Stimulated activated naive CD4-positive, alpha-beta T cell treated with Interleukin-2 at 50 U/mL for 16 hours (primary cell): Measurements from ENCODE around the gene MYO1A.
"Not testable (repeated sequence)": the region's sequence is repeated elsewhere in the genome, so short reads cannot be mapped to it uniquely, and the experiment has no call there.

Source experiments
- DNase-seq: peaks from one replicate; lab custom pipeline; 2025; lab: John Stamatoyannopoulos, UW

Gene MYO1A

GRCh38 chr12:57046947-57047890, 2.7 kb downstream of the MYO1A start:
- DNase-seq, result peak; percentile 12

DNA sequence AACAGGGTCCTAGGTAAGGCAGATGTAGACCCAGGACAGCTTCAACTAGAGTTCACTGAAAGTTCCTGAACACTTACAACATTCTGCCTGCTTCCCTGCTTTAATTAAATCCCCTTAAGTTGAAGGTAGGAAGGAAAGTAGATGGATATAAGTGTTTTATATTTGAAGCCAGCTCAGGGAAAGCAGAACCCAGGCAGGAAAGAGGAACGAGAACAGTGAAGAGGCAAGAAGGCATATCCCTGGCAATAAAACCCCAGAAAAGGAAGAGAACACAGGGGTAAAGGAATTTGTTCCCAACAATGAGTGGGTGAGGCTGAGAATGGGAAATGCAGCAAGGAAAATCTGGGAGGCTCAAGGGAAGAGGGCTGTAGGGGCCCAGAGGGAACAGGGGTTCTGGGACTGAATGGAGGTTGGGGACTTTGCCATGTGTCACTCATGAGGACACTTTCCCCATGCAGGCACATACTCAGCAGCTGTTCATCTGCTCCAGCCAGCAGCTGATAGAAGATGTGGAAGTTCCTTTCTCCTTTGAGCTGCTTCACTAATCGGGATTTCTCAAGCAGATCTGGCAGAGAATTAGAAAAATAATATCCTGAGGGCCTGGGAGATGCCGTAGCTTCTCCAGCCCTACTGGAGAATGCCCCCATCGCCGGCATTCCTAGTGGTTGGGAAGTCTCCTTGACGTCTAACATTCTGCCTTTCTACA, 3.7 kb downstream of the MYO1A start:
- no peak for DNase-seq

DNA sequence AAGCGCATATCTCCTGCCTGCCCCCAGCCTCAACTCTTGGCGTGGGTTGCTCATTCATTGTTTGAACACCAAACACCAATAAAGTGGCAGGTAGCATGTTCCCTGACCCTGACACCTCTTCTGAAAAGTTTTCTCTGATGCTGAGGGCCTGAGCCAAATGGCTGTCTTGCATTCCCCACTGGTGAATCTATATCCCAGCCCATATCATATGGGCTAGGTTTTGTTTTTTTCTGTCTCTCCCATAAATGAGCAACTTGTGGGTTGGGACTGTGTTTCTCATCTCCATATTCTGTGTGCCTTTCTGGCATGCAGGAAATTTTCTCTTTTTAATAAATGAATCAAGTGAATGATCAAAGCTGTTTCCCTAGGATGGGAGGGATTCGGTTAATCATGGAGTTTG, 5.0 kb downstream of the MYO1A start:
- no peak for DNase-seq

DNA sequence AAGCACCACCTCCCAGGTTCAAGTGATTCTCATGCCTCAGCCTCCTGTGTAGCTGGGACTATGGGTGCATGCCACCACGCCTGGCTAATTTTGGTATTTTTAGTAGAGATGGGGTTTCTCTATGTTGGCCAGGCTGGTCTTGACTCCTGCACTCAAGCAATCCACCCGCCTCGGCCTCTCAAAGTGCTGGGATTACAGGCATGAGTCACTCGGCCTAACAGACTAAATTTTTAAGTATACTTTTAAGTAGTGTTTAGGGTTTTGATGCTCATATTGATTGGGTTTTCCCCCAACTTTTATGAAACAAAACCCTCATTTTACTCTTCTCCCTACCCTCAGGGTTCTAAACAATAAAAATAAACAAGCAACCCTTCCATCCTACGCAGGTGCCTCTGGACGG, 5.5 kb downstream of the MYO1A start:
- no peak for DNase-seq

DNA sequence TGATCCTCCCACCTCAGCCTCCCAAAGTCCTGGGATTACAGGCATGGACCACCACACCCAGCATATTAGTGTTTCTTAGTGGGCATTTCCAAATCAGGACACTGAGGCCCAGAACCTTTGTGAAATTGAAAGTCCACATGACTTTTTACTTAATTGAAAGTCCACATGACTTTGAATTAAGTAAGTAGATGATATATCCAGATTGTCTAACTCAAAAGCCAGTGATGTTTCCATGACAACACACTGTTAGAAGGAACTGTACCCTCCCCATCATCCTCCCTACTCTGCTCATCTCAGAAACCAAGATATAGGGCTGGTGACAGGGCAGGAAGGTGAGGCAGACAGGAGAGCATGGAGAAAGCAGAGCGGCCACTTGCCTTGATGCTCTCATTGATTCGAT, 7.2 kb downstream of the MYO1A start:
- DNase-seq, result no peak

DNA sequence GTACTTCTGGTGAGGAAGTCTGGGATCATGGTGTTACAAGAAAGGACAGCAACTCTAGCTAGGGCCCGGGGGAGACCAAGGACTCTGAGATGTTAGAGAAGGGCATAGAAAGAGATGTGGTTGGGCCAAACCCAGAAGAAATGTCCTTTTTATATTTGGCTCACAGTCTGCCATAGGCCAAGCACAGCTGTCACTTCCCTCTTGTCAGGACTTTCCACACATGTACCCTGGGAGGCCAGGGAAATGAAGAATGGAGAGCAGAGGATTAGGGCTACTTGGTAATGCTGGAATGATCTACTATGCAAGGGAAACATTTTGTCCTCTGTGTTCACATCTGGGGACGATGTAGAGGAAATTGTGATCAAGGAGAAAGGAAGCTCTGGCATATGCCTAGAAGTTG, 9.2 kb downstream of the MYO1A start:
- DNase-seq, result no peak

- DNase-seq, result no peak
Measured at GRCh38 chr12:57040211-57040610, 9.7 kb downstream of the MYO1A start.

- DNase-seq, result no peak
Measured at GRCh38 chr12:57039016-57039798, 10.7 kb downstream of the MYO1A start.

DNA sequence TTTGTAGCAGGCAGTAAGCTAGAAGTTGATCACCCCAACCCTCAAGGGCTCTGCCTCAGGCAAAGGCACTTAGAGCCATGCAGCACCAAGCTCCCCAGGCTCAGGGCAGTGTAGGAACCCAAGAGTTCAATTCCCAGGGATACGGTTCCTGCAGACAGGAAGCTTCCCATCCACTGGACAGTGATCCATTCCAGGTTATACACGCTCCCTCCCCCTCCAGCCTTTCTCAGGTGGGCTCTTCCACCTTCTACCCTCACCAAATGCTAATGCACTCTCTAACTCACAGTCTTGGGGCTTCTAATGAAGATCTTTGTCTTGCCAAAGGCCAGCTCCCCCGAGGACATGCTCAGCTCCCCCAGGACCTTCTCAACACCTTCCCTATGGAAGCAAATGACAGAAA, 12.7 kb downstream of the MYO1A start:
- DNase-seq, result no peak

DNA sequence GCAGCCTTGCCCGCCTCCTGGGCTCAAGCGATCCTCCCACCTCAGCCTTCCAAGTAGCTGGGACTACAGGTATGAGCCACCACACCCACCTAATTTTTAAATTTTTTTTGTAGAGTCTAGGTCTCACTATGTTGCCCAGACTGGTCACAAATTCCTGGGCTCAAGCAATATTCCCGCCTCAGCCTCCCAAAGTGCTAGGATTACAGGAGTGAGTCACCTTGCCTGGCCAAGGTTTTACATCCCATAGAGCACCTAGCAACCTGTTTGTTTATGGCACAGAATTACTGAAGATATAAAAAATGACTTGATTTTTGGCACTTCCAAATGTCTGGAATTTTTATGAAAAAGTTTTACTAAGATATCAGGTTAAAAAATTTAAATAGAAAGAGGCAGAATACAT, 16.5 kb downstream of the MYO1A start:
- no peak for DNase-seq

DNA sequence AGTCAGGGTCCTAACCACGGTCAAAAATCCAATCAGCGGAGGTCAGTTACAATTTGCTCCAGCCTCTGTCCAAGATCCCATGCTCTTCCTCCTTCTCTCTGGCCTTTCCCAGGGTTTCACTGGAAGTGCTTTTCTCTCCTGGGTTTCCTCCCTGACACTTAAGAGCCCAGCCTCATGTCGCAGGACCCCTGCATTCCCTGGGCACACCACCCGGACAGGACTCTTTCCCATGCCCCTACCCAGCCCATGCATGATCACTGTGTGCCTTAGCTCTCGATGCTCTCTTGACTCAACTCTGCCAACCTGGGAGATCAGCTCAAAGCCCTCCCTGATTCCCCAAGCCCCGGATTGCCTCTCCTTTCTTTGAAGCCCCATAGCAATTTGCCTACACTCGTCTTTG, 18.1 kb downstream of the MYO1A start:
- DNase-seq, result no peak

GRCh38 chr12:57031138-57031725, 18.7 kb downstream of the MYO1A start:
- no peak for DNase-seq

DNA sequence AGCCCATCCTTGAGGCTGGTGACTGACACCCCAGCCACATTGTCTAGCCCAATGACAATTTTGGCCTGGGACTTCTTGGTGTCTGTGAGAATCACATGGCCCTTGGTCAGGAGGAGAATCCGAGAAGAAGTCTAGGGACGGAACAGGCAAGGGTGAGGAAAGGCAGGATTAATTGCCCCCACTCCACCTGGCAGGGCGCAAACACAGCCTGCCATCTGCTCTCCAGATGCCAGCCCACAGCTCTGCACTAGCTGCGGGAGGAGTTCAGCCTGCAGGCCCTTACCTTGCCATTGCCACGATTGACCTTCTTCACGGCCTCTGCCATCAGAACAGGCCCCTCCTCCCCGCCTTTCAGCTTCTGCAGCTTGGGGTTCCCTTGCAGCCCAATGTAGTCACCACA, 20.5 kb downstream of the MYO1A start:
- no peak for DNase-seq

GRCh38 chr12:57027805-57028153, 22.1 kb downstream of the MYO1A start:
- DNase-seq, result no peak

- no peak for DNase-seq
Measured at GRCh38 chr12:57027011-57027804, 22.7 kb downstream of the MYO1A start.

DNA sequence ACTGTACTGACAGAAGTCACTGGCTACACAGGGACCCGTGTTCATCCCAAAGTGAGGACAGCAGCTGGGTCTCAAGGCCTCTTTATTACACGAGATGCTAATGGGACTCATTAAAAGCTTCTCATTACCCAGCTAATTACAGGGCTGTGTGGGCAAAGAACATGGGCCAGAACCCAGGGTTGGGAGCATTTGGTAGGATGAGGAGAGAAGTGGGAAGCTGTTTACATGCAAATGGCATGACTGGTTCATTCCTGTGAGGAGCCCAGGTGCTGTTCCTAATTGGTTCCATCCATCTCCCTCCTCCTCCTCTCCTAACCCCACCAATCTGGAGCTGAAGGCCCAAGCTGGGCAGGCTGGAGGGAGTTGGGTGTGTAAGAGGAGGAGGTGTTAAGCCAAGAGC, 24.7 kb downstream of the MYO1A start:
- no peak for DNase-seq

DNA sequence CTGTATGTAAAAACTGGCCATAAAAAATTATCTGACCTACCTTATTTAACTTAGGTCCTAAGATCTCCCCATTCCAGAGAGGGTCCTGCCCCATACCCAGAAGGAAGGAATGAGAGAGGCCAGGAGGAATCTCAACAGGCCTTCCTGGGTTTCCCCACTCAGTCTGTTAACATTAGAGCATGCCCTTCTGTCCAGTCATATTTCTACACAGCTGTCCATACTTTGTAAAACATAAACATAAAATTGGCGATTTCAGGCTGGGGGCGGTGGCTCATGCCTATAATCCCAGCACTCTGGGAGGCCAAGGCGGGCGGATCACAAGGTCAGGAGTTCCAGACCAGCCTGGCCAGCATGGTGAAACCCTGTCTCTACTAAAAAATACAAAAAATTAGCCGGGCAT, 27.6 kb downstream of the MYO1A start:
- DNase-seq, result not testable (repeated sequence)

DNA sequence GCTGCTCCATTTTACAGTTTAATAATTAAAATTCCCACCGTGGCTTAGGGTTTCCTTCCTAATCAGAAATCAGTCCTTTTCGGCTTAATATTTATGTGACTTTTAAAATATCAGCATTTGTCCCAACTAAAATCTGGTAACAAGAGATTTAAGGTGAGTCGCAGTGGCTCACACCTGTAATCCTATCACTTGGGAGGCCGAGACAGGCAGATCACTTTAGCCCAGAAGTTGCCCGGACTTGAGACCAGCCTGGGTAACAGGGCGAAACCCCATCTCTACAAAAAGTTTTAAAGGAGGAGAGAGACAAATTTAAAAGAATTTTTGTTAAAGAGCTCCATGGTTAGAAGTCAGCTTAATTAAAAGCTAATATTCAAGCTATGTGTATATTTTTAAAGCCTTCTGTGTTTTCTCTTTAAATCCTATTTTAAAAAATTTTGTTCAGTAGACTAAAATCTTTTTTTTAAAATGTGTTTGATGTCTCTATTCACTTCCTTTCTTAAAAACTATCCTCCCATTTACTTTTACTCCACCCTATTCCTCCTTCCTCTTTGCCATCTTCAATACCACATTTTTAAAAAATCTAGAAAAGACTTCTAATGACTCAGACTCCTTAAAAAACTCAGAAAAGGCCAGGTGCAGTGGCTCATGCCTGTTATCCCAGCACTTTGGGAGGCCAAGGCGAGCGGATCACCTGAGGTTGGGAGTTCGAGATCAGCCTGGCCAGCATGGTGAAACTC, 29.8 kb downstream of the MYO1A start:
- no peak for DNase-seq

DNA sequence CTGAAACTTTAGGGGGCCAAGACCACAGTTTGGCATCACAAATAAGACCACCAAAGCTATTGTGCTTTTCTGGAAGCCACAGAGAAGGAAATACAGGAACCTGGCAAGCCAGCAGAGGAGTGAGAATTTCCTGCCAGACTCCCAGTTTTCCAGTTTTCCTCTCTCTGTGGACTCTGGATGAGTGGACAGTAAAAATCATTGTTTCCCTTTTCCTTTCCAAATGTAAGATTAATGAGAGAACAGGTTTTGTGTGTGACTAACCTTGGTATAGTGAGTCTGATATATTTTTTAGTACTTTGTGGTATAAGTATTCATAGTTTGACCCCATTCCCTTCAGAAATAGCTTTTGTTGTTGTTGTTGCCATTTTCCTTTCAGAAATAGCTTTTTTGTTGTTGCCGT, 31.0 kb downstream of the MYO1A start:
- DNase-seq, result no peak

DNA sequence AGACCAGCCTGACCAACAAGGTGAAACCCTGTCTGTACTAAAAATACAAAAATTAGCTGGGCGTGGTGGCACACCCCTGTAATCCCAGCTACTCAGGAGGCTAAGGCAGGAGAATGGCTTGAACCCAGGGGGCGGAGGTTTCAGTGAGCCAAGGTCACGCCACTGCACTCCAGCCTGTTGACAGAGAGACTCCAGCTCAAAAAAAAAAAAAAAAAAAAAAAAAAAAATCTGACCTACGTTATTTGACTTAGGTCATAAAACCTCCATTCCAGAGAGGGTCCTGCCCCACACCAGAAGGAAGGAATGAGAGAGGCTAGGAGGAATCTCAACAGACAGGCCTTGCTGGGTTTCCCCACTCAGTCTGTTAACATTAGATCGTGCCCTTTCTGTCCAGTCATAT, 31.6 kb downstream of the MYO1A start:
- DNase-seq, result not testable (repeated sequence)

- DNase-seq, result no peak
Measured at GRCh38 chr12:57016348-57016747, 33.6 kb downstream of the MYO1A start, which contains the start of gene TAC3. TAC3 (minus strand) TSS chr12:57016529; CDS start chr12:57015797, 732 bp downstream.
